Muscle of leg (tissue), 11 donors: Measurements from ENCODE around the gene C2orf81. TPM values are rescaled to one million over a fixed set of nuclear protein-coding genes. Genes with fewer than 3 reads are reported as not detected.
"Not testable (repeated sequence)": the region's sequence is repeated elsewhere in the genome, so short reads cannot be mapped to it uniquely, and the experiment has no call there.

Experiments used
- DNase-seq: peaks from one replicate; pipeline ENCODE4 v3.0.0; 2013
- H3K27ac ChIP-seq: one replicate; pipeline ENCODE4 v1.5.1; 2013; ENCODE audit warnings: mild to moderate bottlenecking, low read length, control low read depth
- H3K27me3 ChIP-seq: one replicate; pipeline ENCODE4 v1.6.1; 2013; ENCODE audit warnings: low read length; ENCODE audit not compliant: control insufficient read depth, insufficient read depth
- H3K36me3 ChIP-seq: one replicate; pipeline ENCODE4 v1.6.1; 2013; ENCODE audit warnings: low read length; ENCODE audit not compliant: control insufficient read depth, insufficient read depth
- H3K4me1 ChIP-seq: one replicate; pipeline ENCODE4 v1.6.1; 2013; ENCODE audit warnings: low read length; ENCODE audit not compliant: control insufficient read depth, insufficient read depth
- H3K4me3 ChIP-seq: one replicate; pipeline ENCODE4 v1.5.1; 2013; ENCODE audit warnings: low read length, control low read depth
- H3K9me3 ChIP-seq: replicated peaks from 2 replicates; pipeline ENCODE4 v1.6.1; 2013; ENCODE audit warnings: low read depth, low read length; ENCODE audit not compliant: control insufficient read depth
- WGBS: methylation state at CpG from one replicate; pipeline ENCODE4 v1.1.5; 2013; ENCODE audit warnings: missing lambda C conversion rate; ENCODE audit not compliant: insufficient coverage; 5-methylcytosine and 5-hydroxymethylcytosine counted together
- polyA plus RNA-seq, 8 donors: library from polyadenylated mRNA; unstranded; fragments of 120-200 nt; gene quantifications; one replicate each; pipeline versions ENCODE4 v1.2.1 to v1.2.3, GENCODE V29; 2013; ENCODE audit warnings: inconsistent platforms in 1 of 8, low replicate concordance in 1 of 8; ENCODE audit not compliant: insufficient read length in 8 of 8, insufficient read depth in 1 of 8
- total RNA-seq: library from RNA; stranded (reverse); fragments of 120-200 nt; gene quantifications from one replicate; pipeline ENCODE4 v1.2.4, GENCODE V29; 2013

The C2orf81 gene
- total and polyA plus RNA-seq, 9 donors = 1.4 to 3.6 (median 2.6) TPM

GRCh38 chr2:74444498-74445318 is 23.3 kb upstream of the C2orf81 start:
- H3K27me3 ChIP-seq = peaks cover 4% of the 10 kb centered on the region
- no peak for DNase-seq
- 0% methylated on average over 1 of the region's 5 CpGs for WGBS
- no peak overlapping the region for H3K27ac ChIP-seq
- no peaks in the 10 kb centered on the region for H3K9me3 ChIP-seq
- peaks cover 30% of the 10 kb centered on the region for H3K4me1 ChIP-seq
- H3K36me3 ChIP-seq = no peaks in the 10 kb centered on the region
- H3K4me3 ChIP-seq = no peak overlapping the region

DNA sequence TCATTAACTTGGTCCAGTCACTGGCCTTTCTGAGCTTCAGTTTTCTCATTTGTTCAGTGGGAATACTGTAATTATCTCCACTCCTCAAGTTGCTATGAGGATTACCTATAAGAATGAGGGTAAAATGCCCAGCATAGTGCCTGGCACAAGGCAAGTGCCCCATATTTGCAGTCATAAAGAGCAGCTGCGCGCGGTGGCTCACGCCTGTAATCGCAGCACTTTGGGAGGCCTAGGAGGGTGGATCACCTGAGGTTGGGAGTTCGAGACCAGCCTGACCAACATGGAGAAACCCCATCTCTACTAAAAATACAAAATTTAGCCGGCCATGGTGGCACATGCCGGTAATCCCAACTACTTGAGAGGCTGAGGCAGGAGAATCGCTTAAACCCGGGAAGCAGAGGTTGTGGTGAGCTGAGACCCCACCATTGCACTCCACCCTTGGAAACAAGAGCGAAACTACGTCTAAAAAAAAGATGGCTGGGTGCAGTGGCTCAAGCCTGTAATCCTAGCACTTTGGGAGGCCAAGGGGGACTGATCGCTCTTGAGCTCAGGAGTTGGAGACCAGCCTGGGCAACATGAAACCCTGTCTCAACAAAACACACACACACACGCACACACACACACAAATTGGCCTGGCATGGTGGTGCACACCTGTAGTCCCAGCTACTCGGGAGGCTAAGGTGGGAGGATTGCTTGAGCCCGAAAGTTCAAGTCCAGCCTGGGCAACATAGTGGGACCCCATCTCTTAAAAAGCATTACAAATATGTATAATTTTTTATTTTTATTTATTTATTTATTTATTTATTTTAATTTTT is 21.3 kb upstream of the C2orf81 start:
- H3K4me3 ChIP-seq = peak overlapping the region; percentile 65
- DNase-seq, H3K36me3 ChIP-seq, H3K9me3 ChIP-seq, H3K27me3 ChIP-seq: not testable (repeated sequence)
- H3K27ac ChIP-seq = peak overlapping the region; percentile 35
- peaks cover 49% of the 10 kb centered on the region for H3K4me1 ChIP-seq
- 77% methylated on average over 4 of the region's 16 CpGs for WGBS

- DNase-seq = peak; percentile 61
- peak within 1 kb of the TSS; percentile 65 for H3K4me3 ChIP-seq
- H3K9me3 ChIP-seq = no peaks in the 10 kb centered on the region
- peaks cover 55% of the 10 kb centered on the region for H3K4me1 ChIP-seq
- peaks cover 5% of the 10 kb centered on the region for H3K36me3 ChIP-seq
- WGBS = 5% methylated on average over 74 of the region's 75 CpGs
- peaks cover 2% of the 10 kb centered on the region for H3K27me3 ChIP-seq
- H3K27ac ChIP-seq = peak within 1 kb of the TSS; percentile 99
These were observed 20.5 kb upstream of the C2orf81 start, which contains the start of gene RTKN for GRCh38 chr2:74441690-74442482. TSS of gene RTKN (minus strand) at chr2:74441937. CDS start at chr2:74441816, 121 bp downstream.

GRCh38 chr2:74441170-74441689 is 19.8 kb upstream of the C2orf81 start:
- Histone ChIP-seq H3K9me3 (no peaks in the 10 kb centered on the region), H3K36me3 (peaks cover 11% of the 10 kb centered on the region), H3K4me3 (peak overlapping the region; percentile 65), H3K4me1 (peaks cover 62% of the 10 kb centered on the region), H3K27me3 (peaks cover 2% of the 10 kb centered on the region), H3K27ac (peak overlapping the region; percentile 99)
- WGBS = 4% methylated on average over 33 of the region's 33 CpGs
- DNase-seq = no peak

DNA sequence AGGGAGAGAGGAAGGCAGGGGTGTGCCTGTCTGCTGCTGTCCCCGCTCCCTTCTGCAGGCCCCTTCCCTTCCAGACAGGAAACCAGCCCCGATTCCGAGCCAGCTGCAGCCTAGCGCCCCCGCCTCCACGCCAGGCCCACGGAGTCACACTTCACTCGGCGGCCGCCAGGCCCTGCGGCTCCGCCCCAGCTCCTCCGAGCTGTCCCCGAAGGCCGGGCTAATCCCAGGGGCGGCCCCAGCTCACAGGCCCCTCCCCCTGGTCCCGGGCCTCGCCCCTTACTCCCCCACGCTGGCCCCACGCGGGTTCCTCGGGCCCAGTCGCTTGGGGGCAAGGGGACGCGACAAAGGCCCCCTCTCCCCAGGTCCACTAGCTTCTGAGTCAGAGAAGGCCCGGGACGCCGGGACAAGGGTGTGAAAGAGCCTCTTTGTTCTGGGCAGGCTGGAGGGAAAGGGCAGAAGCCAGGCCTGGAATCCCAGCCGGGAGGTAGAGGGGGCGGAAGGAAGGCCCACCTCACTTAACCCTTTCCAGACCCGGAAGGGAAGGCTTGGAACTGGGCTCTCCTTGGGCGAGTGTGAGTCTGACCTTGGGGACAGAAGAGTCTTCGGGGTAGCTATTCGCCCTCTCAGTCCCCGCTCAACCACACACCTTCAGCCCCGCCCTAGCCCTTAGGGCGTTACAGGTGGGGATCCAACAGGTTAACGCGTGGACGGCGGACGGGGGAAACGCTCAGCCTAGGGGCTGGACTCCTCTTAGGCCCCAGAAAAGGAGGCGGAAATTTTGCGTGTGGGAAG is 19.2 kb upstream of the C2orf81 start:
- Histone ChIP-seq H3K27me3 (peaks cover 2% of the 10 kb centered on the region), H3K9me3 (no peaks in the 10 kb centered on the region), H3K36me3 (peaks cover 14% of the 10 kb centered on the region), H3K4me1 (peaks cover 68% of the 10 kb centered on the region), H3K4me3 (peak overlapping the region; percentile 65), H3K27ac (peak overlapping the region; percentile 99)
- WGBS = 2% methylated on average over 26 of the region's 45 CpGs
- DNase-seq = peak; percentile 97

DNA sequence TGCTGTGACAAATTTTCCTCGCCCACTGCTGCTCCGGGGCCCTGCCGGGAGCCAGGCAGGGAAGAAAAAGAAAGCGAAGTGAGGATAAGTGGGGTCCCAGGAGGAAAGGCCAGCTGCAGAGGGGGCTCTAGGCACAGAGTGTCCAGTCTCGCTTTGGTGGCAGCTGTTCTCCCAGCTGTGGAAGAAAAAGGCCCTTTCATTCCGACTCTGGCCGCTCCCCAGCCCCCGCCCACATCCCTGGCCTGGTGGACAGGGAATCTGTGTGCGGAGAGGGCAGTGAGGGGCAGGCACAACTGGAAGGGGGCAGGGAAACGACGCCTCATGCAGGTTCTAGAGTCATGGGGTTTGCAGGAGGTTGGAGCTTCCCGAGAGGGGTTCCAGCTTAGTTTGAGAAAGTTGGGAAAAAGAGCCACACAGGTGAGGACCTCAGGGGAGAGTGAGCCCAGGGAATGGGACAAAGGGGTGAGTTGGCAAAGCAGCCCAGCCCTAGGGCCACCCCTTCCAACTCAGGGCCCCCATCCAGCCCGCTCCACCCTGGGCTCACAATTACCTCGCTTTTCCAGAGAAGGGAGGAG is 18.5 kb upstream of the C2orf81 start:
- no peaks in the 10 kb centered on the region for H3K9me3 ChIP-seq
- peaks cover 69% of the 10 kb centered on the region for H3K4me1 ChIP-seq
- peaks cover 2% of the 10 kb centered on the region for H3K27me3 ChIP-seq
- WGBS = 5% methylated on average over 11 of the region's 14 CpGs
- DNase-seq = peak; percentile 96
- peaks cover 19% of the 10 kb centered on the region for H3K36me3 ChIP-seq
- H3K27ac ChIP-seq = peak overlapping the region; percentile 99
- H3K4me3 ChIP-seq = peak overlapping the region; percentile 65

DNA sequence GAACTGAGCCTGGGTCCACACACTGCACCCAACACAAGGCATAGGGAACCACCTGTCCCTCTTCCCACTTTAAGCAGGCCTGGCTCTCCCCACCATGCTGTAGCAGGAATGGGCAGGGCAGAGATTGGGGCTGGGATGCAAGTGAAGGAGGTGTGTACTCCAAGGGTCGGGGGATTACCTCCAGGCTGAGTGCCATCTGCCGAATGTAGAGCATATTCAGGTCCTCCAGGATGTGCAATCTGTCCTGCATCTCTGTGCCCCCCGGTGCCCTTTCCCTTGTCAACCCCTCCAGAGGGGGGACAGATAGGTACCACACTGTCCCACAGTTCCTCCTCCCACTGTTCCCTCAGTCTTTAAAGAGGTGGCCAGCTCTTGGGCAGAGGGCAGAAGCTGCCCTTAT is 18.0 kb upstream of the C2orf81 start:
- H3K27ac ChIP-seq = peak overlapping the region; percentile 99
- WGBS = 3% methylated on average over 3 of the region's 3 CpGs
- peaks cover 2% of the 10 kb centered on the region for H3K27me3 ChIP-seq
- no peak for DNase-seq
- H3K9me3 ChIP-seq = no peaks in the 10 kb centered on the region
- peaks cover 21% of the 10 kb centered on the region for H3K36me3 ChIP-seq
- peaks cover 67% of the 10 kb centered on the region for H3K4me1 ChIP-seq
- H3K4me3 ChIP-seq = peak overlapping the region; percentile 65

GRCh38 chr2:74438248-74438647 is 16.8 kb upstream of the C2orf81 start:
- H3K27ac ChIP-seq = no peak overlapping the region
- H3K4me3 ChIP-seq = no peak overlapping the region
- peaks cover 63% of the 10 kb centered on the region for H3K4me1 ChIP-seq
- peaks cover 21% of the 10 kb centered on the region for H3K36me3 ChIP-seq
- peaks cover 2% of the 10 kb centered on the region for H3K27me3 ChIP-seq
- no peaks in the 10 kb centered on the region for H3K9me3 ChIP-seq
- 83% methylated on average over 1 of the region's 1 CpG for WGBS
- DNase-seq = no peak
